Suprapubic skin (tissue), 4 donors: Measurements from ENCODE around the gene PCDHB8.
"Not testable (repeated sequence)": the region's sequence is repeated elsewhere in the genome, so short reads cannot be mapped to it uniquely, and the experiment has no call there.

Experiments
- EP300 ChIP-seq: sonication (generic); formaldehyde crosslinking; IDR thresholded peaks from one replicate; pipeline ENCODE4 v1.6.1; 2017; ENCODE audit warnings: antibody characterized with exemption
- POLR2AphosphoS5 ChIP-seq, 3 donors: sonication (generic); formaldehyde crosslinking; IDR thresholded peaks; one replicate each; pipeline ENCODE4 v1.6.1; 2017; ENCODE audit warnings: antibody characterized with exemption in 3 of 3
- TF ChIP-seq, protein P1 (sequence below), 2 donors: fragments of 200-600 bp in 1 of 2; fragments of 450-650 bp in 1 of 2; sonication (generic) in 1 of 2; IDR thresholded peaks; one replicate each; pipeline ENCODE4 v1.5.1; 2016 to 2019; ENCODE audit warnings: antibody characterized with exemption in 2 of 2, mild to moderate bottlenecking in 1 of 2, moderate library complexity in 1 of 2

DNA sequence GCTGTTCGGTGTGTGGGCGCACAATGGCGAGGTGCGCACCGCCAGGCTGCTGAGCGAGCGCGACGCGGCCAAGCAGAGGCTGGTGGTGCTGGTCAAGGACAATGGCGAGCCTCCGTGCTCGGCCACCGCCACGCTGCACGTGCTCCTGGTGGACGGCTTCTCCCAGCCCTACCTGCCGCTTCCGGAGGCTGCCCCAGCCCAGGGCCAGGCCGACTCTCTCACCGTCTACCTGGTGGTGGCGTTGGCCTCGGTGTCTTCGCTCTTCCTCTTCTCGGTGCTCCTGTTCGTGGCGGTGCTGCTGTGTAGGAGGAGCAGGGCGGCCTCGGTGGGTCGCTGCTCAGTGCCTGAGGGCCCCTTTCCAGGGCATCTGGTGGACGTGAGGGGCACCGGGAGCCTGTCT is 2.3 kb downstream of the PCDHB8 start:
- TF ChIP-seq, protein P1, sequence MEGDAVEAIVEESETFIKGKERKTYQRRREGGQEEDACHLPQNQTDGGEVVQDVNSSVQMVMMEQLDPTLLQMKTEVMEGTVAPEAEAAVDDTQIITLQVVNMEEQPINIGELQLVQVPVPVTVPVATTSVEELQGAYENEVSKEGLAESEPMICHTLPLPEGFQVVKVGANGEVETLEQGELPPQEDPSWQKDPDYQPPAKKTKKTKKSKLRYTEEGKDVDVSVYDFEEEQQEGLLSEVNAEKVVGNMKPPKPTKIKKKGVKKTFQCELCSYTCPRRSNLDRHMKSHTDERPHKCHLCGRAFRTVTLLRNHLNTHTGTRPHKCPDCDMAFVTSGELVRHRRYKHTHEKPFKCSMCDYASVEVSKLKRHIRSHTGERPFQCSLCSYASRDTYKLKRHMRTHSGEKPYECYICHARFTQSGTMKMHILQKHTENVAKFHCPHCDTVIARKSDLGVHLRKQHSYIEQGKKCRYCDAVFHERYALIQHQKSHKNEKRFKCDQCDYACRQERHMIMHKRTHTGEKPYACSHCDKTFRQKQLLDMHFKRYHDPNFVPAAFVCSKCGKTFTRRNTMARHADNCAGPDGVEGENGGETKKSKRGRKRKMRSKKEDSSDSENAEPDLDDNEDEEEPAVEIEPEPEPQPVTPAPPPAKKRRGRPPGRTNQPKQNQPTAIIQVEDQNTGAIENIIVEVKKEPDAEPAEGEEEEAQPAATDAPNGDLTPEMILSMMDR (IDR thresholded peaks at IDR 0.05) = not testable (repeated sequence)
- TF ChIP-seq POLR2AphosphoS5 (IDR thresholded peaks at IDR 0.05); EP300: not testable (repeated sequence)
